NCI-H510A (cell line): Measurements from ENCODE around the gene SMARCE1.

Experiments
- DNase-seq: peaks from one replicate; lab custom pipeline; 2025; lab: John Stamatoyannopoulos, UW

Gene SMARCE1

DNA sequence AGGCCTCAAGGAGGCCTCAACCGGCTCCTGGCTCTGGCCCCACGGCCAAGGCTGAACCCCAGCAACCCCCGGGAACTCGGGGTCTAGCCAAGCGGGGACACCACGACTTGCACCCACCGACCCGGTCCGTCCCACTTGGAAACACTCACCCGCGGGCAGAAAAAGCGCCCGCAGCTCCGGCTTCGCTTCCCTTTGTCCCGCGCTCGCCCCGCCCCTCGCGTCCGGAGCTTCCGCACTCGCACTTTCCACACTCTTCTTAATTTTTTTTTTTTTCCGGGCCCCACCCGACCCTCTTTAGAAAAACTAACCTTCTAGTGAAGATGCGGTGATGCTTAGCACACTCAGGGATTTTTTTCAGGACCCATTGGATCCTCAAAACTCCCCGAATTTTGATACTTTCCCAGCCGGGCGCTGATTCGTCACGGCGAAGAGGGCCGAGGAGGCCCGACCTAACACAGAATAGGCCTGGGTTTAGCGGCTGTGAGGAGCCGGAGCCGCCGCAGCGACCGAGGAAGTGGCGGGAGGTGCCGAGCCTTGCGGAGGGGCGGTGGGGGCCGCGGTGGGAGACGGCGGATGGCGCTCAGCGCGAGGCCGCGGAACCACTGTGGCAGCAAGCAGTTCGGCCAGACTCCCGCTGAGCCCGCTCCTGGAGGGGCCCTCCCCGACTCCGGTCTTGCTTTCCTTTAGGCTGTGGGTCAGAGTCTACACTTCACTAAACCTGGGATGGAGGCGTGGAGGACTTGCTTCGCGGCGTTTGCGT lies at the start of gene SMARCE1:
TSS of gene SMARCE1 (minus strand) at position 195 of the 760 bp plus-strand sequence. CDS start 2,016 bp downstream, outside the sequence.
- DNase-seq, result peak; percentile 64

DNA sequence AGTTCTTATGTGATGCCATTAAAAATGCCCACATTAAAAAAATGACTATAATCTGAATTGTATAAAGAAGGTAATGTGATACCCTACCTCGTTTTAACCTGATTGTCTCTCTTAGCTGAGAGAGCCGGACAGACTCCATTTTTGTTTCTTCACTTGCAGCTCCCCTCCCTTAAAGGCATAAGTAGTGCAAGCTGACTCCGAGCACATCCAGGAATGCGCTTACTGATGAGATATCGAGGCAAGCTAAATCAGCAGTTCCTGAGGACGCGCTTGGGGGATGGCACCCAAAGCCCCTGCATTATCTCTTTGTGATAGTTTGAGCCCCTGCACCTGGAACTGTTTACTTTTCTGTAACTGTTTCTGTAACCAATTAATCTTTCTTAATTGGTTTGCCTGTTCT lies 49.7 kb upstream of the SMARCE1 start:
- DNase-seq, result no peak

DNA sequence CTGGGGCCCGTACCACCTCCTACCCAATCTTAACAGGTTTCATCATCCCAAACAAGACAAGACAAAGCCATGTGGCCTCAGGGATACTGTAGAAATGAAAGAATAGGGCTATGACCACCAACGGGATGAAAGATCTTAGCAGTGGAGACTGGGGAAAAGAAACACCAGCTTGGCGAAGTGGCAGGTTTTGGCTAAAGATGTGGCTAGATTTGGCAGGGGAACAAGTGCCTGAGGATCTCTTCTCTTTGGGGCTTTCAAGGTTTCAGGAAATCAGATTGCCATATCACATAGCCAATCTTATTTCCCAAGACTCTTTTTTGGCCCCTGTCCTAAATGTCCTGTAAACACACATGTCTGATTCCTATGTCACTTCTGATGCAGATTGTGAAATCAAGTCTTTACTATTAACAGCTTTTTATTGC lies 49.0 kb upstream of the SMARCE1 start:
- DNase-seq, result no peak

DNA sequence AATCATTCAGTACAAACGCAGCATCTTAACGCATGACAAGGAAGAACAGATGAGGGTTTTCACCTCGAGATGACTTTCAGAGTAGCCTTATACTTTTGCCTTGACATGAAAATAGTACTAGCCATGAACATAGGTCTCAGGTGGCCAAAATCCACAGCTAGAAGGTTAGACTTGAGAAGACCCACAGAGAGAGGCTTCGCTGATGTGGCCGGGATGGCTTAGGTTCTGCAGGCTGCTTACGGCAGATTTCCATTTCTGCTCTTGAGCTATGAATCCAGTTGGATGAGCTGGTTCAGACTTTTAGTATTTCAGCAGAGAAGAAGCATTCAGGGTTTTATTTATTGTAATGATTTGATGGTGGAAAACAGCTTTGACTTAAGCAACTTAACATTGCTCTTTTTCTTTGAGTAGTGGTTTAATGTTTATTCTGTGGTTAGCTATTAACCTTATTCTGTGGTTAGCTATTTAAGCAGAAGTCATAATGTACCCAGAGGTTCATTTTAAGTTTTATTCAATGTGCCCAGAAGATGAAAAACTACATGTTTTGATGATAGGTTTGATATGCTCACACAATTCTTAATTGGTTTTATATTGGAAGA lies 48.4 kb upstream of the SMARCE1 start:
- no peak for DNase-seq

DNA sequence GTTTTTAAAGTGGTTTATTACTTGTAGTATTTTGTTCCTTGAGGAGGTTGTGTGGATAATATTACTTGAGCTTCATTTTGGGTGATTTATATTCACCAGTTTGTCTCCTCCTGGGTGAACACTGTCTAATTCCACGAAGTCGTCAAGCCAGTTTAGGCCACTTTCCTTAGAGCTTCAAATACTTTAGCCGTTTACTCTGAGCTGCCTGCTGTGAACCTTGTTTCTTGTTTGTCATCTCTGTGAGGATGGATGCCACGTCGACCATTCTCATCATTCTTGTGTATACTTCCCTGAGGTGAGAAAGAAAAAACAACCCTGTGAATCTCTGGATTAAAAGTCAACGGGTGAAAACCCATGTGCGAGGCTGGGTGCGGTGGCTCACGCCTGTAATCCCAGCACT lies 47.0 kb upstream of the SMARCE1 start:
- no peak for DNase-seq

DNA sequence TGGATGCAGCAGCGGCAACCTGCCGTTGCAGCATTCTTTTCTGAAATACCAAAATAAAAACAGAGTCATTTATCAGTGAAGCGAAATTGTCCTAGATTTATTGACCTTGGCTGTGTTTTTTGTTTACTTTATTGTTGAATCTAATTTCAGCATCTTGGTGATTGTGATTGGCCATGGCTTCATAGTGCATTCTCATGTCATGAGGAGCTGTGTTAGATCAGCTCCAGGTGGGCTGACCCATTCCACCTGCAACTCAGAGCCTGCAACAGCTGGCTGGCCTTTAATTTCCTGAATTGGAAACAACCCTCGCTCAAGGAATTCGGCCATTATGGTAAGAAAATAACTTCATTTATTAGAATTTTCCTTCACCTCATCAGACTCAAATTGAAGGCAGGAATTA lies 39.5 kb upstream of the SMARCE1 start:
- no peak for DNase-seq

DNA sequence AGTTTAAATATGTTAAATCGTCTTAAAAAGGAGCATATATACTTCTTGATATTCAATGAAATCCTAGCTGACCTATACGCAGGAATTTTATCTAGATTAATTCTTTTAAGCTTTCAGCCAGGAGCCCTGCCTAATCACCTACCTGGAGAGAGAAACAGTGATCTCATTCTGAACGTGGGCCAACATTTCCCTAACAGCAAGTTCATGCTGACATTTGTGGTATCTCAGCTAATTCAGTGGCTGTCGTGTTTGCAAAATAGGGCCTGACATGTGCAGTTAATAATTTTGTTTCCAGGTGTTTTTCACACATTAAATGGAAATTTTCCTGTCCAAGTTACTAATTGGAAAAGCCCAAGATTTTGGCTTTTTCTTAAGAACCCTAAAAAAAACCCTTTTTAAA lies 38.6 kb upstream of the SMARCE1 start:
- DNase-seq, result no peak

DNA sequence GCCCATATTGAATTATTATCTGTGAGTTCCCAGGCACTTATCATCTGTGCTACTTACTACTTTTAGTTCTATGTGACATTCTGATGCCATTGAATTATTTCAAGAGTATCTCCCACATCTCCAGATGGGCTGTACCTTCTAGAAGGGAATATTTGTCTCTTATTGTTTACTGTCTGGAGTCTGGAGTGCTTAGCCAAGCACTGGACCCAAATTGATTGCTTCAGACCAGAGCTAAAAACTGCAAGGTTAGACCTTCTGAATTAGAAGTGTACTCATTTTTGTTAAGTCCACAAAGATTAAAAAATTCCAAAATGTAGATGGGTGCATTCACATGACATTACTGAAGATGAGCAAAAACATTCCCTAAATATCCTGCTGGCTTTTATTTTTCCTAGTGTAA lies 33.4 kb upstream of the SMARCE1 start:
- DNase-seq, result no peak

DNA sequence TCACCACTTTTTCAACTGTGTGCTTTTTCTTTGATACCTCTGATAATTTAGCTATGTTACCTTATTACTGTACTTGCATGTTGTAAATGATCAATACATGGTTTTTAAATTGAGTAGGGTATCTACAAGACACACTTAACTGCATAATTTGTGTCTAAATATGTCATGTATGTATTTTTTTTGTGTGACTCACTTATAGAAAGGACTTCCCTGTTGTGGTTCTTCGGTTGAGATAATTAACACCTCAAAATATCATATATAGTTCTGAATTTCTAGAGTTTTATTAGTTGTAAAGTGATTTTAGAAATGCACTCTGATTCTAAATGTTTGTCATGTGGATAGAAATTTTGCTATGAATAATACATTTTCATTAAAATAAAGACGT lies 31.9 kb upstream of the SMARCE1 start:
- DNase-seq, result no peak

DNA sequence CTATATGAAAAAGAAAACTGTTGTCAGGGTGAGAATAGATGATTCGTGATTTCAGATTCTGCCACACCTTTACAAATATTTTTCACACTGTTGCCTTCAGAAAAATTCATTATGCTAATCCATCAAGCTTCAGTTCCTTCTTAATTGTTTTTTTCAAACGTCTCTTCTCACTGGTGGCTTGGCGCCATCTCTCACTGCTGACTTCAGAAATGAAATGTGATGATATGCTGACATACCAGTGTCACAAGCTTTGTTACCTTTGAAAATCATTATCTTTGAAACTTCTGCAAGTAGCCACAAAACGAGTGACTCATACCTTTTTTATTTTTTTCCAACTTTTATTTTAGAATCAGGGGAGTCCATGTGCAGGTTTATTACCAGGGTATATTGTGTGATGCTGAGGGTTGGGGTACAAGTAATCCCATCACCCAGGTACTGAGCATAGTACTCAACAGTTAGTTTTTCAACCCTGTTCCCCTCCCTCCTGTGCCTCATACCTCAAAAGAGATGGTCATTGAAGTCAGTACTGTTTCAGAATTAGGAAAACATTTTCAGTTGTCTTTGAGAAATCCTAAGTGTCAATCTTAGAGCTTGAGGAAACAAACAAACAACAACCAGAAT lies 31.4 kb upstream of the SMARCE1 start:
- DNase-seq, result no peak

DNA sequence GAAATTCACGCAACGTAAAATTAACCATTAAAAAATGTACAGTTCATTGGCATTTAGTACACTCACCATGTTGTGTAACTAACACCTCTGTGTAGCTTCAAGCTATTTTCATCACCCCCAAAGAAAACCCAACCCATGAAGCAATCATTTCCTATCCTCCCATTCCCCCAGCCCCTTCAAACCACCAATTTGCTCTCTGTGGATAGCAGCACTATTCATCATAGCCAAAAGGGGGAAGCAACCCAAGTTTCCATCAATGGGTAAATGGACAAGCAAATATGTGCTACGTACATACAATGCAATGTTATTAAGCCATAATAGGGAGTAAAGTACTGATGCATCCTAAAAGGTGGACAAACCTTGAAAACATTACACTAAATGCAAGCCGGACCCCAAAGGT lies 28.3 kb upstream of the SMARCE1 start:
- DNase-seq, result no peak

DNA sequence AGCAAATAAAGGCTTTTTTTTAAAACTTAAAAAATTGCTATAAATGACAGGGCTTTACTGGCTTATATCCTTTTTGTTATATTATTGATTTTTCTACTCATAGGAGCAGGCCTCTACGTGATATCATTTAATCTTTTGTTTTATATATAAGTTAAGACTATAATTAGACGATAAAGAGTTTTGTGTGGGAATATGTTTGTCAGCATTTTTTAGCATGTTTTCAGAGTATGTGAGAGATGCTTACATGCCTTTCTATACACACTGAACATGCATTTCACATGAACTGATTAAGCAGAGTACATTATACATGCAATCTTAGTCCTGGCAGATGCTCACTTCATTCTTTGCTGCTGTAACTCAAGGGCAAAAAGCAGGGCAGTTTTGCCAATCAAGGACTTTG lies 25.0 kb upstream of the SMARCE1 start:
- no peak for DNase-seq

DNA sequence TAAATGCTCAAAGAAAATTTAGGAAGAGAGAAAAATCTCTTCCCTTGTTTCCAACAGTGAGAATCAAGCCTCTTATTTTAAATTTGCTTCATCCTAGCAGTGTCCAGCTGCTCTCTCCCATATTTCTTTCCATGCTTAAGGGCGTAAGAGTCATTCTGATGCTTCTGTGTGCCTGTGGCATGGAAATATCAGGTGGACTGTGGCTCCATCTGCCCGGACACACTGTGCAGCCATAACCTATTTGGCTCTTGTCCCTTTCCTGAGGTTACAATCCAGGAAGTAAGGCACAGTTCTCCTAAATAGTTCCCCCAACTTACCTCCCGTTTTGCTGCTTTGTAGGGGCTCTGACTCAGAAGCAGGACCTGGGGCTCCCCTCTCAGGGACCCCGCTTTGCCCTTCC lies 23.7 kb upstream of the SMARCE1 start:
- no peak for DNase-seq

DNA sequence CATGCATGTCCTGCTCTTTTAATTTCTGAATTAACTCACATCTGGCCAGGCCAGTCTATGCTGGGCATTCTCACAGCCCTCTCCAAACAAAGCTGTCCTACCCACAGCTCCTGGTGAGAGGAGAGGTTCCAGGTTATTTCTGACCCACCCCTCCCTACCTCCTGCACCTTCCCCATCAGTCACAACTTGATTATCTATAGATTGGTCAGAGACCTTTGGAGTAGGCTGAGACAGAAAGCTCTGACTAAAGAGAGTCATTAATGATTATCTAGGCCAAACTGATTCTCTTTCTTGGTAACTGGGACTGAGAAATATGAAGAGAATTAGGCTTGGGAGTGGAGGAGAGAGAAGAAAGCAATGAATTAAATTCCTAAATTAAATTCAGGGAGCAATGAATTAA lies 18.7 kb upstream of the SMARCE1 start:
- DNase-seq, result no peak

DNA sequence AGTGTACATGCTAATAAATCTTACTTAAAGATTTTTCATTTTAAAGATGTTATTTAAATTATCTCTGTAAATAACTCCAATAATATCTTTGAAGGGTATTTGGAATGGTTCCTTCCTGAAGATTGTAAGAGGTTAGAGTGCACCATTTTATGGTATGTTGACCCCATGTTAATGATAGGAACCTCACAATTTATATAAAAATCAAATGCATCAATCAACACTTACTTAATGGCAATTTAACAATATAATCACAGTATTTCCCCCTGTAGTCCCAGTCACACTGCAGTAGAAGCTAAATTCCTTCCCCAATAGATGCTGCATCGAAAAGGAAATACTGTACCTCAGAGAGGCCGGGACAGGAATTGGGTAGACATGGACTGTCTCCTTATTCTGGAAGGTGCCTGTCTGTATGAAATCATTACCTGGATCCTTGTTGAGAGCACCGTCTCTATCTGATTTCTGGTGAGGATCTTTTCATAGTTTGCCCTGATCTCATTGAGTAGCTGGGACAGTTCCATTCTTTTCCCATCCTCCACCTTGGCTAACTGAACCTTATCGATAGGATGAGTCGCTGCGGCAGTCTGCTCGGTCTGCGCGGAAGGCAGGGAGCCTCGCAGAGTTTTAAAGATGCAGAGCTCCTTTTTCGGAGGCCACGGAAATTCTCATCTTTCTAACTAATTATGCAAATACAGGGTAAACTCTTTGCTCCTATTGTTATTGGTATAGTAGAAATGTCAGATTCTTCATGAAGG lies 17.1 kb upstream of the SMARCE1 start, which contains the start of gene KRT222:
TSS of gene KRT222 (minus strand) at position 596 of the 752 bp plus-strand sequence. CDS start at position 518, 78 bp downstream.
- no peak for DNase-seq

DNA sequence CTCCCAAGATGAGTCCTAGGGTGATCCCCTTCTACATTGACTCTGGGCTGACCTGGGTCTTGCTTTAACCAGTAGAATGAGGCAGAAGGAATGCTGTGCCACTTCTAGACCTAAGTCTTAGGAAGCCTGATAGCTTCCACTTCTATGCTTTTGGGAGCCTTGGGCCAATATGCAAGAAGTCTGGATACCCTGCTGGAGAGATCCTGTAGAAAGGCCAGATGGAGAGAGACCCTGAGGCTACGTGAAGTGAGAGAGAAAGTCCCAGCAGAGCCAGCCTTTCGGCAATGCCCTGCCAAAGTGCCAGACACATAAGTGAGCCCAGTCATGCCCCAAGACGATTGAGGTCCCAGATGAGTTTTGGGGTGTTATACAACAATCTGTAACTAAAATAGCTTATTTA lies 15.6 kb upstream of the SMARCE1 start:
- no peak for DNase-seq

DNA sequence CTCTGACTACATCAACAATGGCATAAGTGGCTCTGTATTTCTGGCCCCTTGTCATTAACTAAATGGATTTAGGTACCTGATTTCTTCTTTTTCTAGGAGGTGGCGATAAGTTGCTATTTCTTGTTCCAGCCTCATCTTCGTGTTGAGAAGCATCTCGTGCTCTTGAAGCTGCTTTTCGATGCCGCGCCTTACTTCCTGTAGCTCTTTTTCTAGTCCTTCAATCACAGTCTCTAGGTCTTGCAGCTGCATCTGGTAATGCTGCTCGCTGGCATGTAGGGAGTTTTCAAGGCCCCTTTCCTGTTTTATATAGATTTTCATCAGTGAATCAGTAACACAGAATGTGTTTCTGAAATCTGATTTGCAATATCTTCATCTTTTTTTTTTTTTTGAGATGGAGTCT lies 12.3 kb upstream of the SMARCE1 start:
- DNase-seq, result no peak

DNA sequence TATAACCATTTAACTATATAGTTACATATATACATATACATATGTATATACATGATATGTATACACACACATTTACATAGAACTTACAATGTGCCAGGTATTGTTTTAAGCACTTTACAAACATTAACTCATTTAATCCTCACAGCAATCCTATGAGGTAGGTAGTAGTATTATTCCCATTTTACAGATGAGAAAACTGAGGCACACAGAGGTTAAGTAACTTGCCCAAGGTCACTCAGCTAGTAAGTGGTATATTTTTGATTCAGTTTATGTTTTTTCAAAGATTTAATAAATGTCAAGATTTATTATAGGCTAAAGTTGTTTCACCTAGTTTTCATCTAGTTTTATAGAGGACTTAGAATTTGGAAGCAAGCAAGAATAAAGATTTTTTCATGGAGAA lies 10.8 kb upstream of the SMARCE1 start:
- DNase-seq, result no peak

DNA sequence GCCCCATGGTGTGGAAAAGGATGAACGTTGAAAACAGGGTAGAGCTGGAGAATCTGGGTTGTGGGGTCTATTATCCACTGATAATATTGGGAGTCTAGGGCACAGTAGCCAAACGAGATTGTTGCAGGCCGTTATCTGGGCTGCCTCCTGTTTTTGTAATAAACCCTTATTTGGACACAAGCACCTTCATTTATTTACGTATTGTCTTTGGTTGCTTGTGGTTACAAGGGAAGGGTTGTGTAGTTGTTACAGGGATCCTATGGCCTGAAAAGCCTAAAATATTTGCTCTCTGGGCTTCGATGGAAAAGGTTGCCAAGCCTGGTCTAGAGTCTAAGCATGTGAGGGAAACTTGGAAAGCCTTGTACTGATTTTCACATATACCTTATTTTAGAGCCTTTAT lies 4.3 kb upstream of the SMARCE1 start:
- DNase-seq, result no peak

DNA sequence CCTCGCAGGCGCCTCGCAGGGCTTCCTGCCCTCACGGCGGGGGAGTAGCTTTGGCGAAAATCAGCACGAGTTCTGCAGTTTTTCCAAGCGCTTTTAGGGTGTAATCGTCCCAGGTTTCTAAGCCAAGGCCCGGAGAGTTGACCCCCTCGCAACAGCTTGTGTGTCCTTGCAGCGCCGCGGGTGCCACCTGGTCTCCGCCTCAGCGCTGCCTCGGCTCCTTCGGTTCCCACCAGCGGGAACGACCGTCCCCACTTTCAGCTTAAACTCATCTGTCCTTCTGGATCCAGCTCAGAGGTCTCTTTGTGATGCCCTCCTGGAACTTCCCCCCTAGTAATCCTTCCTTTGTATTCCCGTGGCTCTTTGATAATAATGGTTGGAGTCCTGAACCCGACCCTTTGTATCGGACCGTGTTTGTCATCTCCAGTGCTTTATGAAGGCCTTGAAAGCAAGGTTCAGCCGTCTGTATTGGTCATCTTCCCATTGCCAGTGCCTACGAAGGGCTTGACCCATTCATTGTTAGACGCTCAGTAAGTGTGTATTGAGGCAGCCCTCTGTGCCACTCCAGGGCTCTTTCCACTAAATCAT lies 858 bp upstream of the SMARCE1 start:
- peak; percentile 41 for DNase-seq

DNA sequence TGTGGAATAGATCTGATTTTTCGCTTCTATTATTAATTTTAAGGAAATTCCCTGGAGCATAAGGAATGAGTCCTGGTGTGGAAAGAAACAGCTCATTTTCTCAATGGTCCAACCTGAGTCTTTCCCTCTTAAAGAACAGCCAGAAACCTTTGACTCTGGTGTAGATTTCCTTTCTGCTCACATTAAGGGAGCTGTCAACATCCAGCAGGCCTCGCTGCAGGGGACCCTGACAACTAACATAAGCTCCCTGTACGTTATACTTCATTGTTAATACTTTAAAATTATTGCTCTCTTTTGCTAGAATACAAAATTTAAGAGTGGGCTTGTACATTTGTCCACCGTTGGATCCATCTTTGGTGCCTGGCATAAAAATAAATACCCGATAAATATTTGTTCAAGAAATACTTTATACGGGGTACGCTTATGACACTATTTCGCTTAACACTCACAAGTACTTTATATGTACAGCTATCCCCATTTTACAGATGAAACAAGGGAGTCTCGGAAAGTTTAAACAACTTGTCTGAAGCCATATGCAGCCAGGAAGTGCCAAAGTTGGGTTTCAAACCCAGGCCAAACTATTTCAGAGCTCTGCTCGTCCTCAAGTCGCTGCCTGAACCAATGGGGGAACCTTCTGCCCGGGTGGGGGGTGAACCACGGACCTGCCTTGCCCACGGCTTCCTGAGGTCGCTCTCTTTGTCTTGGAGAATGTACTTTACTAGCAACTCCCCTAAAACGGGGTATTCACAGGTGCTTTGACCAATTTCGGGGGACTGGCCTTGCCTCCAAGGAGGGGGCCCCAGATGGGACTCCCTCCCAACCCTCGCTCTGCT lies 611 bp downstream of the SMARCE1 start:
- no peak for DNase-seq
